ENCODE measurements around the gene AQP12A. TPM values are rescaled to one million over a fixed set of nuclear protein-coding genes. Genes with fewer than 3 reads are reported as not detected.
A peak's percentile ranks its signal among the peaks of the same experiment; 100 is the strongest.

Gene AQP12A
- polyA plus RNA-seq, 1 of the 3 experiments (the other 2 are of a cell fraction): not detected

DNA sequence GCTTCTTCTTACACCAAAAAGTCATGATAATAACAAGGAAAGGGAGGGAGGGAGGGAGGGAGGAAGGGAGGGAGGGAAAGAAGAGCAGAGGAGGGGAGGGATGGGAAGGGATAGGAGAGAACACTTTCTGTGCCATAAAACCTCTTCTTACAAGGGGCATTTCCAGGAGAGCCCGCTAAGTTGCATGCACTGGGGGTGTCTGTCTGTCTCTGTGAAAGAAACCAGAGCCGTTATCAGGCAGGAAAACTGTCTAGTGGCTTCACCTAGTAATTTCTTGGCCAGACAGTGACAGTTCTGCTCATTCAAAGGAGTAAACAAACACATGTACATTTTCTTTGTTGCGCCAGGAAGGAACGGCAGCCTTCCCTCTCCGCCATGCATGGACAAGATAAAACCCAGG, 45.8 kb downstream of the AQP12A start:
- H2AFZ ChIP-seq (ENCODE audit: low read depth): no peak overlapping the region
- H3K79me2 ChIP-seq (ENCODE audit: insufficient read depth): no peaks in the 10 kb centered on the region
- H3K9ac ChIP-seq: no peak overlapping the region
- no peak overlapping the region for H3K4me2 ChIP-seq
- no peaks in the 10 kb centered on the region for H3K27me3 ChIP-seq (ENCODE audit: insufficient read depth)
- no peaks in the 10 kb centered on the region for H3K36me3 ChIP-seq (replicated peaks in 1 of 2; ENCODE audit: control insufficient read depth in 1 of 2, insufficient read depth in 2 of 2, low read length in 1 of 2)
- no peak for DNase-seq
- H3K4me3 ChIP-seq (ENCODE audit: low read depth in 2 of 2, low read length in 1 of 2): no peak overlapping the region
- ChIA-PET POLR2A (no interaction called here), CTCF (no interaction called here)
- peak overlapping the region in 1 of 2 experiments; percentile 81; a peak in 2 of 4 replicates for H3K27ac ChIP-seq (ENCODE audit: low read depth in 2 of 2, low read length in 1 of 2)
- no peaks in the 10 kb centered on the region for H3K9me2 ChIP-seq
- no peaks in the 10 kb centered on the region for H3K9me3 ChIP-seq
- 39% methylated on average over 5 of the region's 5 CpGs for WGBS (ENCODE audit: low lambda C conversion rate)
- no peaks in the 10 kb centered on the region for H4K20me1 ChIP-seq (ENCODE audit: insufficient read depth)
- TF ChIP-seq SMC3 (IDR thresholded peaks at IDR 0.05; ENCODE audit: low read depth, low read length) (no peak), EP300 (IDR thresholded peaks at IDR 0.05; ENCODE audit: borderline replicate concordance in 1 of 2, low read depth in 1 of 2, low read length in 1 of 2) (no peak), NFIC (IDR thresholded peaks at IDR 0.05; ENCODE audit: borderline replicate concordance) (no peak), TCF12 (IDR thresholded peaks at IDR 0.05) (no peak), RCOR1 (IDR thresholded peaks at IDR 0.05; ENCODE audit: low read length) (no peak)
- TF ChIP-seq, protein P1, sequence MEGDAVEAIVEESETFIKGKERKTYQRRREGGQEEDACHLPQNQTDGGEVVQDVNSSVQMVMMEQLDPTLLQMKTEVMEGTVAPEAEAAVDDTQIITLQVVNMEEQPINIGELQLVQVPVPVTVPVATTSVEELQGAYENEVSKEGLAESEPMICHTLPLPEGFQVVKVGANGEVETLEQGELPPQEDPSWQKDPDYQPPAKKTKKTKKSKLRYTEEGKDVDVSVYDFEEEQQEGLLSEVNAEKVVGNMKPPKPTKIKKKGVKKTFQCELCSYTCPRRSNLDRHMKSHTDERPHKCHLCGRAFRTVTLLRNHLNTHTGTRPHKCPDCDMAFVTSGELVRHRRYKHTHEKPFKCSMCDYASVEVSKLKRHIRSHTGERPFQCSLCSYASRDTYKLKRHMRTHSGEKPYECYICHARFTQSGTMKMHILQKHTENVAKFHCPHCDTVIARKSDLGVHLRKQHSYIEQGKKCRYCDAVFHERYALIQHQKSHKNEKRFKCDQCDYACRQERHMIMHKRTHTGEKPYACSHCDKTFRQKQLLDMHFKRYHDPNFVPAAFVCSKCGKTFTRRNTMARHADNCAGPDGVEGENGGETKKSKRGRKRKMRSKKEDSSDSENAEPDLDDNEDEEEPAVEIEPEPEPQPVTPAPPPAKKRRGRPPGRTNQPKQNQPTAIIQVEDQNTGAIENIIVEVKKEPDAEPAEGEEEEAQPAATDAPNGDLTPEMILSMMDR (IDR thresholded peaks at IDR 0.05): no peak
- no peaks in the 10 kb centered on the region for H3F3A ChIP-seq (replicated peaks; ENCODE audit: insufficient read depth)
- H3K4me1 ChIP-seq (ENCODE audit: control insufficient read depth in 1 of 2, insufficient read depth in 2 of 2, low read depth in 1 of 2, low read length in 1 of 2): peaks cover 0 to 31% of the 10 kb centered on the region in 2 experiments; a peak in 1 of 4 replicates

DNA sequence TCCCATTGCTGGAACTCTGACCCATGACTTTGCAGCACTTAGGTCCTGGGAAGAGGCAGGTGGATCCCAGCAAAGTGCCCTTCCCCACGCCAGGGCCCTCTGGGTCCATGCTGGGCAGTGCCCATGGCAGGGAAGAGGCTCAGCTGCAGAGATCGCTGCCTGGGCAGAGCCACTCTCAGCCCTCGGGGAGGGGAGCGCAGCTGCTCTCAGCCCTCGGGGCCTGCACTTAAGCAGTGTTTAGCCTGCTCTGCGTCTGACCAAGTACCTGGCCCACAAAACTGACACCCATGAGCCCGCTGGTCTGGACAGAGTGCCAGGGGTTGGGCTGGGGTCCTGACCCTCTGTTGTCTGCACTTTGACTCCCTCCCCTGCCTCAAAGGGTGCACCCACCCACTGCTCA, 46.3 kb downstream of the AQP12A start:
- no peaks in the 10 kb centered on the region for H3K27me3 ChIP-seq (ENCODE audit: insufficient read depth)
- H3K4me1 ChIP-seq (ENCODE audit: control insufficient read depth in 1 of 2, insufficient read depth in 2 of 2, low read depth in 1 of 2, low read length in 1 of 2): peaks cover 0 to 31% of the 10 kb centered on the region in 2 experiments; a peak in 1 of 4 replicates
- H3K36me3 ChIP-seq (replicated peaks in 1 of 2; ENCODE audit: control insufficient read depth in 1 of 2, insufficient read depth in 2 of 2, low read length in 1 of 2): no peaks in the 10 kb centered on the region
- peak; percentile 58 for DNase-seq
- H3K27ac ChIP-seq (ENCODE audit: low read depth in 2 of 2, low read length in 1 of 2): peak overlapping the region in 1 of 2 experiments; percentile 81; a peak in 2 of 4 replicates
- no peak overlapping the region for H3K4me3 ChIP-seq (ENCODE audit: low read depth in 2 of 2, low read length in 1 of 2)
- CTCF ChIA-PET: no interaction called here
- no peaks in the 10 kb centered on the region for H3K9me2 ChIP-seq
- no peaks in the 10 kb centered on the region for H3K9me3 ChIP-seq
- TF ChIP-seq YY1 (IDR thresholded peaks at IDR 0.05; ENCODE audit: low read depth) (no peak), GATA2 (CRISPR knock-in tag; IDR thresholded peaks at IDR 0.05) (no peak), EZH2phosphoT487 (IDR thresholded peaks at IDR 0.05; ENCODE audit: borderline replicate concordance, low read depth) (no peak), RXRA (IDR thresholded peaks at IDR 0.05; ENCODE audit: borderline replicate concordance, low read depth) (no peak), SMC3 (IDR thresholded peaks at IDR 0.05; ENCODE audit: low read depth, low read length) (no peak), RFX5 (IDR thresholded peaks at IDR 0.05; ENCODE audit: low read length) (no peak), SIN3A (IDR thresholded peaks at IDR 0.05; ENCODE audit: borderline replicate concordance, low read depth, low read length) (no peak), JUND (IDR thresholded peaks at IDR 0.05) (no peak), RAD21 (IDR thresholded peaks at IDR 0.05; ENCODE audit: low read length) (no peak), NRF1 (IDR thresholded peaks at IDR 0.05; ENCODE audit: low read depth, low read length) (no peak), TEAD4 (IDR thresholded peaks at IDR 0.05; ENCODE audit: borderline replicate concordance, insufficient read depth) (no peak), ELF1 (IDR thresholded peaks at IDR 0.05) (no peak), FOXM1 (IDR thresholded peaks at IDR 0.05; ENCODE audit: low read depth) (no peak), TAF1 (IDR thresholded peaks at IDR 0.05; ENCODE audit: borderline replicate concordance, low read depth, low read length) (no peak)
- TF ChIP-seq, protein P2, sequence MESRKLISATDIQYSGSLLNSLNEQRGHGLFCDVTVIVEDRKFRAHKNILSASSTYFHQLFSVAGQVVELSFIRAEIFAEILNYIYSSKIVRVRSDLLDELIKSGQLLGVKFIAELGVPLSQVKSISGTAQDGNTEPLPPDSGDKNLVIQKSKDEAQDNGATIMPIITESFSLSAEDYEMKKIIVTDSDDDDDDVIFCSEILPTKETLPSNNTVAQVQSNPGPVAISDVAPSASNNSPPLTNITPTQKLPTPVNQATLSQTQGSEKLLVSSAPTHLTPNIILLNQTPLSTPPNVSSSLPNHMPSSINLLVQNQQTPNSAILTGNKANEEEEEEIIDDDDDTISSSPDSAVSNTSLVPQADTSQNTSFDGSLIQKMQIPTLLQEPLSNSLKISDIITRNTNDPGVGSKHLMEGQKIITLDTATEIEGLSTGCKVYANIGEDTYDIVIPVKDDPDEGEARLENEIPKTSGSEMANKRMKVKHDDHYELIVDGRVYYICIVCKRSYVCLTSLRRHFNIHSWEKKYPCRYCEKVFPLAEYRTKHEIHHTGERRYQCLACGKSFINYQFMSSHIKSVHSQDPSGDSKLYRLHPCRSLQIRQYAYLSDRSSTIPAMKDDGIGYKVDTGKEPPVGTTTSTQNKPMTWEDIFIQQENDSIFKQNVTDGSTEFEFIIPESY (IDR thresholded peaks at IDR 0.05; ENCODE audit: borderline replicate concordance, low read depth): no peak
- TF ChIP-seq, protein P3, sequence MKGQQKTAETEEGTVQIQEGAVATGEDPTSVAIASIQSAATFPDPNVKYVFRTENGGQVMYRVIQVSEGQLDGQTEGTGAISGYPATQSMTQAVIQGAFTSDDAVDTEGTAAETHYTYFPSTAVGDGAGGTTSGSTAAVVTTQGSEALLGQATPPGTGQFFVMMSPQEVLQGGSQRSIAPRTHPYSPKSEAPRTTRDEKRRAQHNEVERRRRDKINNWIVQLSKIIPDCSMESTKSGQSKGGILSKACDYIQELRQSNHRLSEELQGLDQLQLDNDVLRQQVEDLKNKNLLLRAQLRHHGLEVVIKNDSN (IDR thresholded peaks at IDR 0.05; ENCODE audit: borderline replicate concordance, low read depth): no peak
- TF ChIP-seq, protein P4, sequence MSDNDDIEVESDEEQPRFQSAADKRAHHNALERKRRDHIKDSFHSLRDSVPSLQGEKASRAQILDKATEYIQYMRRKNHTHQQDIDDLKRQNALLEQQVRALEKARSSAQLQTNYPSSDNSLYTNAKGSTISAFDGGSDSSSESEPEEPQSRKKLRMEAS (IDR thresholded peaks at IDR 0.05; ENCODE audit: low read depth): no peak
- TF ChIP-seq, protein P5, sequence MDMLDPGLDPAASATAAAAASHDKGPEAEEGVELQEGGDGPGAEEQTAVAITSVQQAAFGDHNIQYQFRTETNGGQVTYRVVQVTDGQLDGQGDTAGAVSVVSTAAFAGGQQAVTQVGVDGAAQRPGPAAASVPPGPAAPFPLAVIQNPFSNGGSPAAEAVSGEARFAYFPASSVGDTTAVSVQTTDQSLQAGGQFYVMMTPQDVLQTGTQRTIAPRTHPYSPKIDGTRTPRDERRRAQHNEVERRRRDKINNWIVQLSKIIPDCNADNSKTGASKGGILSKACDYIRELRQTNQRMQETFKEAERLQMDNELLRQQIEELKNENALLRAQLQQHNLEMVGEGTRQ (IDR thresholded peaks at IDR 0.05; ENCODE audit: borderline replicate concordance, low read depth, low read length): no peak
- H3K79me2 ChIP-seq (ENCODE audit: insufficient read depth): no peaks in the 10 kb centered on the region
- POLR2A ChIA-PET: no interaction called here
- H3K9ac ChIP-seq: no peak overlapping the region
- H3K4me2 ChIP-seq: no peak overlapping the region
- H3F3A ChIP-seq (replicated peaks; ENCODE audit: insufficient read depth): no peaks in the 10 kb centered on the region
- no CpG with 5 or more reads among the region's 7 CpGs for whole genome bisulfite sequencing (ENCODE audit: low lambda C conversion rate)
- no peak overlapping the region for H2AFZ ChIP-seq (ENCODE audit: low read depth)
- no peaks in the 10 kb centered on the region for H4K20me1 ChIP-seq (ENCODE audit: insufficient read depth)

Data from SK-N-SH (cell line).